HL-60/S4 treated with phorbol 12-myristate 13-acetate at 8.2 ng/mL for 4 days and 3 days (cell line): ENCODE data around the gene NDUFB3.
"Not testable (repeated sequence)": the region's sequence is repeated elsewhere in the genome, so short reads cannot be mapped to it uniquely, and the experiment has no call there.

Source experiments
- in situ Hi-C: fragments of 300-500 bp; cut with MboI; formaldehyde crosslinking; loops from 2 replicates; pipeline ENCODE4 v1.15.0; 2022; ENCODE audit warnings: low sequenced_read_pairs

The NDUFB3 gene

GRCh38 chr2:201090574-201090973, 18.8 kb downstream of the NDUFB3 start:
- in situ Hi-C loops = no loop called here

- in situ Hi-C loops = no loop called here
These were observed 21.8 kb downstream of the NDUFB3 start for GRCh38 chr2:201093573-201093972.

GRCh38 chr2:201100497-201100896, 28.7 kb downstream of the NDUFB3 start:
- in situ Hi-C loops = no loop called here

- in situ Hi-C loops = no loop called here
These were observed 34.0 kb downstream of the NDUFB3 start for GRCh38 chr2:201105759-201106158.

GRCh38 chr2:201107624-201108023, 35.8 kb downstream of the NDUFB3 start:
- in situ Hi-C loops = no loop called here

GRCh38 chr2:201108341-201108740, 36.5 kb downstream of the NDUFB3 start:
- in situ Hi-C loops = no loop called here

- in situ Hi-C loops = no loop called here
These were observed 37.4 kb downstream of the NDUFB3 start for GRCh38 chr2:201109186-201109585.

- in situ Hi-C loops = no loop called here
These were observed 38.8 kb downstream of the NDUFB3 start for GRCh38 chr2:201110615-201111014.

- in situ Hi-C loops = no loop called here
These were observed 39.3 kb downstream of the NDUFB3 start for GRCh38 chr2:201111096-201111495.

GRCh38 chr2:201114350-201114749, 42.5 kb downstream of the NDUFB3 start:
- in situ Hi-C loops = no loop called here

GRCh38 chr2:201114846-201115245, 43.0 kb downstream of the NDUFB3 start:
- in situ Hi-C loops = no loop called here

GRCh38 chr2:201116115-201116958, 44.5 kb downstream of the NDUFB3 start, which contains the start of gene CFLAR:
CFLAR (plus strand) TSS chr2:201116164; CDS start chr2:201129866, 13,702 bp downstream.
- in situ Hi-C loops = no loop called here

- in situ Hi-C loops = no loop called here
These were observed 45.3 kb downstream of the NDUFB3 start for GRCh38 chr2:201116959-201117734.

- in situ Hi-C loops = not testable (repeated sequence)
These were observed 45.9 kb downstream of the NDUFB3 start for GRCh38 chr2:201117735-201118094.

- in situ Hi-C loops = no loop called here
These were observed 46.5 kb downstream of the NDUFB3 start for GRCh38 chr2:201118121-201118960.

- in situ Hi-C loops = no loop called here
These were observed 47.4 kb downstream of the NDUFB3 start for GRCh38 chr2:201118961-201119854.

- in situ Hi-C loops = no loop called here
These were observed 50.5 kb downstream of the NDUFB3 start for GRCh38 chr2:201122276-201122675.

- in situ Hi-C loops = no loop called here
These were observed 54.7 kb downstream of the NDUFB3 start for GRCh38 chr2:201126308-201127151.

GRCh38 chr2:201127152-201127511, 55.3 kb downstream of the NDUFB3 start:
- in situ Hi-C loops = no loop called here
